GM23338 (cell line): Measurements from ENCODE around the gene PTGIS. TPM values are rescaled to one million over a fixed set of nuclear protein-coding genes. Genes with fewer than 3 reads are reported as not detected.

ENCODE experiments used
- ATAC-seq: fragments of 200-7000 bp; cut with Tn5 transposase; 3 replicates; pipeline ENCODE4 v1.9.1; 2020
- DNase-seq: peaks from one replicate; pipeline ENCODE4 v3.0.0-alpha.2; 2015; ENCODE audit warnings: low spot score
- H2AFZ ChIP-seq: fragments of 200-600 bp; sonication (generic); 2 replicates; pipeline ENCODE4 v1.8.0; 2016; ENCODE audit warnings: antibody characterized with exemption, mild to moderate bottlenecking, moderate library complexity
- H3F3A ChIP-seq: fragments of 200-600 bp; sonication (generic); replicated peaks from 2 replicates; pipeline ENCODE4 v1.8.0; 2017; ENCODE audit warnings: antibody characterized with exemption, mixed run types, low read depth
- H3K27ac ChIP-seq: fragments of 200-600 bp; sonication (generic); 2 replicates; pipeline ENCODE4 v1.6.1; 2016; ENCODE audit warnings: low read depth
- H3K27me3 ChIP-seq: fragments of 200-600 bp; sonication (generic); 2 replicates; pipeline ENCODE4 v1.8.0; 2016; ENCODE audit warnings: mild to moderate bottlenecking, mixed run types, moderate library complexity; ENCODE audit not compliant: insufficient read depth
- H3K36me3 ChIP-seq: fragments of 200-600 bp; sonication (generic); 2 replicates; pipeline ENCODE4 v1.8.0; 2016; ENCODE audit warnings: mild to moderate bottlenecking; ENCODE audit not compliant: insufficient read depth
- H3K4me1 ChIP-seq: fragments of 200-600 bp; sonication (generic); 2 replicates; pipeline ENCODE4 v1.8.0; 2016; ENCODE audit warnings: mild to moderate bottlenecking, moderate library complexity; ENCODE audit not compliant: insufficient read depth
- H3K4me2 ChIP-seq: fragments of 200-600 bp; sonication (generic); 2 replicates; pipeline ENCODE4 v1.7.1; 2017; ENCODE audit warnings: mixed run types
- H3K4me3 ChIP-seq: fragments of 200-600 bp; sonication (generic); 2 replicates; pipeline ENCODE4 v1.6.1; 2016; ENCODE audit warnings: mixed run types
- H3K79me2 ChIP-seq: fragments of 200-600 bp; sonication (generic); replicated peaks from 2 replicates; pipeline ENCODE4 v1.8.0; 2017; ENCODE audit warnings: mild to moderate bottlenecking; ENCODE audit not compliant: insufficient read depth
- H3K9me2 ChIP-seq: fragments of 200-600 bp; sonication (generic); 2 replicates; pipeline ENCODE4 v1.8.0; 2017; ENCODE audit not compliant: insufficient read depth
- H4K20me1 ChIP-seq: fragments of 200-600 bp; sonication (generic); replicated peaks from 2 replicates; pipeline ENCODE4 v1.8.0; 2017; ENCODE audit warnings: mild to moderate bottlenecking; ENCODE audit not compliant: insufficient read depth
- H3K27ac Mint-ChIP-seq: 2 replicates; pipeline ENCODE4 v1.8.0; 2020; ENCODE audit warnings: inconsistent platforms, mild to moderate bottlenecking, moderate library complexity, mixed read lengths
- H3K27me3 Mint-ChIP-seq: 3 replicates; pipeline ENCODE4 v1.8.0; 2022; ENCODE audit warnings: low read depth, mild to moderate bottlenecking, moderate library complexity, mixed read lengths, inconsistent platforms; ENCODE audit not compliant: insufficient read depth, poor library complexity
- H3K36me3 Mint-ChIP-seq: 3 replicates; pipeline ENCODE4 v1.8.0; 2021; ENCODE audit warnings: low read depth, mild to moderate bottlenecking, inconsistent platforms, moderate library complexity, mixed read lengths
- H3K4me1 Mint-ChIP-seq: 3 replicates; pipeline ENCODE4 v1.8.0; 2020; ENCODE audit warnings: mild to moderate bottlenecking, inconsistent platforms, mixed read lengths
- H3K4me3 Mint-ChIP-seq: 3 replicates; pipeline ENCODE4 v1.8.0; 2021; ENCODE audit warnings: moderate library complexity, mild to moderate bottlenecking, inconsistent platforms, mixed read lengths
- H3K9me3 Mint-ChIP-seq: 3 replicates; pipeline ENCODE4 v1.8.0; 2020; ENCODE audit warnings: moderate library complexity, mild to moderate bottlenecking, inconsistent platforms, mixed read lengths
- CREB1 ChIP-seq: fragments of 250-450 bp; sonication (Bioruptor Pico); IDR thresholded peaks from 2 replicates; pipeline ENCODE4 v1.5.0; 2020; ENCODE audit warnings: low read depth, mild to moderate bottlenecking, moderate library complexity
- EZH2phosphoT487 ChIP-seq: fragments of 200-600 bp; sonication (generic); IDR thresholded peaks from one replicate; pipeline ENCODE4 v1.8.1; 2018; ENCODE audit warnings: antibody characterized with exemption; ENCODE audit not compliant: unreplicated experiment
- NANOG ChIP-seq: IDR thresholded peaks from 2 replicates; pipeline ENCODE4 v1.6.1; 2016; ENCODE audit warnings: antibody characterized with exemption, borderline replicate concordance
- POLR2AphosphoS5 ChIP-seq: IDR thresholded peaks from 2 replicates; pipeline ENCODE4 v1.6.1; 2016; ENCODE audit warnings: antibody characterized with exemption, low read depth
- STAT1 ChIP-seq: IDR thresholded peaks from one replicate; pipeline ENCODE4 v1.6.1; 2016; ENCODE audit warnings: antibody characterized with exemption; ENCODE audit not compliant: unreplicated experiment
- ZNF114 ChIP-seq: fragments of 250-450 bp; sonication (Bioruptor Pico); IDR thresholded peaks from 2 replicates; pipeline ENCODE4 v1.5.0; 2020; ENCODE audit warnings: mild to moderate bottlenecking, moderate library complexity
- ZNF331 ChIP-seq: fragments of 250-450 bp; sonication (Bioruptor Pico); IDR thresholded peaks from 2 replicates; pipeline ENCODE4 v1.5.0; 2020; ENCODE audit warnings: low read depth, mild to moderate bottlenecking, moderate library complexity
- polyA plus RNA-seq: library from polyadenylated mRNA; unstranded; fragments of >200 nt; fragmentation: Nextera tagmentation; extraction: Ambion mirVana; gene quantifications from 2 replicates; pipeline ENCODE4 v1.2.1, GENCODE V29; 2016
- total RNA-seq: library from RNA; depleted of rRNA; stranded (reverse); fragments of >200 nt; shearing (Covaris generic); gene quantifications from 2 replicates; pipeline ENCODE4 v1.2.3, GENCODE V29; 2014
- TF ChIP-seq, protein P1 (sequence below): fragments of 250-450 bp; sonication (Bioruptor Pico); IDR thresholded peaks from 2 replicates; pipeline ENCODE4 v1.5.0; 2020; ENCODE audit warnings: mild to moderate bottlenecking, moderate library complexity

PTGIS gene
- total and polyA plus RNA-seq, 2 experiments from 2014 or later = 6.6 to 28.7 TPM

DNA sequence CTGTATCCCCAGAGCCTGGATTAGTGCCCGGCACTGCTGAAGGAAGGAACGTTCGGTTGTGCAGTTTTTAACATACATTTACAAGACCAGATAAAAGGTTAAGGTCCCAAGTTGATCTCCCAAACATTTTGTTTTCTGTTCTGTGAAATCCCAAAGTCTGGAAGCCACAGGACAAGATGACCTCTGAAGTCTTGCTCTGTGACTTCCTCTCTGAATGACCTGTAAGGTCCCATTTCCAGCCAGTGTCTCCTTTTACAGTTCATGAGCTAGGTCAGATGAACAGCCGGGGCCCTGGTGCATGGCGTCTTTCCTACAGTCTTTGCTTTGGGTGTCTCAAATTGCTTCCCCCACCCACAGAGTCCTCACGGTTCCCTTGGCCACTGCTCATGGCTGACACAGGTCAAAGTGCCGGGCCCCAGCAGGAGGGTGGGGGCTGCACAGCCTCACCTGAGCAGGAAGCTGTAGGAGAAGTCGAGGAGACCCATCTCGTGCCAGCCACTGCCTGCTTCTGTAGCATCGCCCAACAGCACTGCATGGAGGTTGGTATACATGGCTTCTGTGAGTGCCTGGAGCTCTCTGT, 24.0 kb downstream of the PTGIS start (continued):
- TF ChIP-seq, protein P1, sequence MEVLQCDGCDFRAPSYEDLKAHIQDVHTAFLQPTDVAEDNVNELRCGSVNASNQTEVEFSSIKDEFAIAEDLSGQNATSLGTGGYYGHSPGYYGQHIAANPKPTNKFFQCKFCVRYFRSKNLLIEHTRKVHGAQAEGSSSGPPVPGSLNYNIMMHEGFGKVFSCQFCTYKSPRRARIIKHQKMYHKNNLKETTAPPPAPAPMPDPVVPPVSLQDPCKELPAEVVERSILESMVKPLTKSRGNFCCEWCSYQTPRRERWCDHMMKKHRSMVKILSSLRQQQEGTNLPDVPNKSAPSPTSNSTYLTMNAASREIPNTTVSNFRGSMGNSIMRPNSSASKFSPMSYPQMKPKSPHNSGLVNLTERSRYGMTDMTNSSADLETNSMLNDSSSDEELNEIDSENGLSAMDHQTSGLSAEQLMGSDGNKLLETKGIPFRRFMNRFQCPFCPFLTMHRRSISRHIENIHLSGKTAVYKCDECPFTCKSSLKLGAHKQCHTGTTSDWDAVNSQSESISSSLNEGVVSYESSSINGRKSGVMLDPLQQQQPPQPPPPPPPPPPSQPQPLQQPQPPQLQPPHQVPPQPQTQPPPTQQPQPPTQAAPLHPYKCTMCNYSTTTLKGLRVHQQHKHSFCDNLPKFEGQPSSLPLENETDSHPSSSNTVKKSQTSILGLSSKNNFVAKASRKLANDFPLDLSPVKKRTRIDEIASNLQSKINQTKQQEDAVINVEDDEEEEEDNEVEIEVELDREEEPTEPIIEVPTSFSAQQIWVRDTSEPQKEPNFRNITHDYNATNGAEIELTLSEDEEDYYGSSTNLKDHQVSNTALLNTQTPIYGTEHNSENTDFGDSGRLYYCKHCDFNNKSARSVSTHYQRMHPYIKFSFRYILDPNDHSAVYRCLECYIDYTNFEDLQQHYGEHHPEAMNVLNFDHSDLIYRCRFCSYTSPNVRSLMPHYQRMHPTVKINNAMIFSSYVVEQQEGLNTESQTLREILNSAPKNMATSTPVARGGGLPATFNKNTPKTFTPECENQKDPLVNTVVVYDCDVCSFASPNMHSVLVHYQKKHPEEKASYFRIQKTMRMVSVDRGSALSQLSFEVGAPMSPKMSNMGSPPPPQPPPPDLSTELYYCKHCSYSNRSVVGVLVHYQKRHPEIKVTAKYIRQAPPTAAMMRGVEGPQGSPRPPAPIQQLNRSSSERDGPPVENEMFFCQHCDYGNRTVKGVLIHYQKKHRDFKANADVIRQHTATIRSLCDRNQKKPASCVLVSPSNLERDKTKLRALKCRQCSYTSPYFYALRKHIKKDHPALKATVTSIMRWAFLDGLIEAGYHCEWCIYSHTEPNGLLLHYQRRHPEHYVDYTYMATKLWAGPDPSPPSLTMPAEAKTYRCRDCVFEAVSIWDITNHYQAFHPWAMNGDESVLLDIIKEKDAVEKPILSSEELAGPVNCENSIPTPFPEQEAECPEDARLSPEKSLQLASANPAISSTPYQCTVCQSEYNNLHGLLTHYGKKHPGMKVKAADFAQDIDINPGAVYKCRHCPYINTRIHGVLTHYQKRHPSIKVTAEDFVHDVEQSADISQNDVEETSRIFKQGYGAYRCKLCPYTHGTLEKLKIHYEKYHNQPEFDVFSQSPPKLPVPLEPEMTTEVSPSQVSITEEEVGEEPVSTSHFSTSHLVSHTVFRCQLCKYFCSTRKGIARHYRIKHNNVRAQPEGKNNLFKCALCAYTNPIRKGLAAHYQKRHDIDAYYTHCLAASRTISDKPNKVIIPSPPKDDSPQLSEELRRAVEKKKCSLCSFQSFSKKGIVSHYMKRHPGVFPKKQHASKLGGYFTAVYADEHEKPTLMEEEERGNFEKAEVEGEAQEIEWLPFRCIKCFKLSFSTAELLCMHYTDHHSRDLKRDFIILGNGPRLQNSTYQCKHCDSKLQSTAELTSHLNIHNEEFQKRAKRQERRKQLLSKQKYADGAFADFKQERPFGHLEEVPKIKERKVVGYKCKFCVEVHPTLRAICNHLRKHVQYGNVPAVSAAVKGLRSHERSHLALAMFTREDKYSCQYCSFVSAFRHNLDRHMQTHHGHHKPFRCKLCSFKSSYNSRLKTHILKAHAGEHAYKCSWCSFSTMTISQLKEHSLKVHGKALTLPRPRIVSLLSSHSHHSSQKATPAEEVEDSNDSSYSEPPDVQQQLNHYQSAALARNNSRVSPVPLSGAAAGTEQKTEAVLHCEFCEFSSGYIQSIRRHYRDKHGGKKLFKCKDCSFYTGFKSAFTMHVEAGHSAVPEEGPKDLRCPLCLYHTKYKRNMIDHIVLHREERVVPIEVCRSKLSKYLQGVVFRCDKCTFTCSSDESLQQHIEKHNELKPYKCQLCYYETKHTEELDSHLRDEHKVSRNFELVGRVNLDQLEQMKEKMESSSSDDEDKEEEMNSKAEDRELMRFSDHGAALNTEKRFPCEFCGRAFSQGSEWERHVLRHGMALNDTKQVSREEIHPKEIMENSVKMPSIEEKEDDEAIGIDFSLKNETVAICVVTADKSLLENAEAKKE (CRISPR knock-in tag) = no peak
- TF ChIP-seq STAT1 = no peak
- no peak for TF ChIP-seq EZH2phosphoT487
- TF ChIP-seq CREB1 (CRISPR knock-in tag) = no peak

DNA sequence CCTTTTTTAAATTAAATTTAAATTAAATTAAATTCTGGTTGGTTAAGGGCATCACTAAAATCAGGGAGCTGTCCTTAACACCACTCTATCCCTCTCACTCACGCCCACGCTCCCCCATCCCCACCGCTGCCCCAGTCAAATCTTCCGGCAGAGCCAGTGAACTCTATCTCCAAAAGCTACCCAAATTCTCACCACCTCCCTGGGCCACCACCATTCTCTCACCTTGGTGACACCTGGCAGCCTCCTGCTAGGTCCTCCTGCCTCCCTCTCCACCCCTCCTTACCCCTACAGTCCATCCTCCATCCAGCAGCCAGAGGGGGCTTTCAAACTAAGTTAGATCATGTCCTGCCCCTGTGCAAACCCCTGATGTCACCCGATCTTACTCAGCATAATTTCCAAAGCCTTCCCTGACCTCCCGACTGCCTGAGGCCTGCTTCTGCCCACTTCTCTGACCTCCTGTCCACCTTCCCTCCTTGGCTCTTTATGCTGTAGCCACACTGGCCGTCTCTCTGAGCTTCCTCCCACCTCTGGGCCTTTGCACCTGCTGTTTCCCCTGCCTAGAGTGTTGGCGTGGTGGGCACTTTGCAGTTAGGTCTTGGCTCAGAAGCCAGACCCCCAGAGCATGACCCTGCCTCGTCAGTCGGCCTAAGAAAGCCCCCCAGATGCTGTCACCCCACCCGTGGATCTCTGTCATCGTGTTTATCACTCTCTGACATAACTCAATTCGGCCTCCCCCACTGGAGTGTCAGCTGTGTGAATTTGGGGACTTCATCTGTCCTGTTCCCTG, 24.7 kb downstream of the PTGIS start:
- no peaks in the 10 kb centered on the region; the same call in 2 of the 3 replicates for H3K4me1 Mint-ChIP-seq
- H3K27ac ChIP-seq = no peak overlapping the region
- no peaks in the 10 kb centered on the region for H3K79me2 ChIP-seq
- H2AFZ ChIP-seq = no peak overlapping the region
- no peaks in the 10 kb centered on the region for H3K9me2 ChIP-seq
- H3K4me3 Mint-ChIP-seq = no peak overlapping the region
- H3K9me3 Mint-ChIP-seq = no peaks in the 10 kb centered on the region
- peaks cover 67% of the 10 kb centered on the region for H3K36me3 Mint-ChIP-seq
- H3K4me2 ChIP-seq = no peak overlapping the region
- no peaks in the 10 kb centered on the region for H3K4me1 ChIP-seq
- H3K36me3 ChIP-seq = no peaks in the 10 kb centered on the region; the same call in 1 of the 2 replicates
- H3K27me3 Mint-ChIP-seq = peaks cover 4% of the 10 kb centered on the region
- DNase-seq (no peak), ATAC-seq (no peak)
- no peaks in the 10 kb centered on the region for H4K20me1 ChIP-seq
- H3F3A ChIP-seq = no peaks in the 10 kb centered on the region
- H3K27me3 ChIP-seq = no peaks in the 10 kb centered on the region
- H3K27ac Mint-ChIP-seq = no peak overlapping the region
- H3K4me3 ChIP-seq = no peak overlapping the region
- TF ChIP-seq NANOG (no peak), POLR2AphosphoS5 (no peak), ZNF331 (no peak), EZH2phosphoT487 (no peak), STAT1 (no peak), ZNF114 (CRISPR knock-in tag) (no peak)
- TF ChIP-seq, protein P1 (CRISPR knock-in tag) = no peak
